Gastroesophageal sphincter (tissue), 3 donors: ENCODE results near the gene TERF2IP.

ENCODE experiments used
- EP300 ChIP-seq: sonication (generic); formaldehyde crosslinking; IDR thresholded peaks from one replicate; pipeline ENCODE4 v1.6.1; 2017; ENCODE audit warnings: antibody characterized with exemption, mild to moderate bottlenecking
- POLR2AphosphoS5 ChIP-seq: sonication (generic); formaldehyde crosslinking; IDR thresholded peaks from one replicate; pipeline ENCODE4 v1.6.1; 2017; ENCODE audit warnings: antibody characterized with exemption
- TF ChIP-seq, protein P1 (sequence below), 4 experiments: fragments of 200-600 bp in 2 of 4; fragments of 450-650 bp in 2 of 4; sonication (generic) in 1 of 4; IDR thresholded peaks; one replicate each; pipeline ENCODE4 v1.5.1; 2017 to 2019; ENCODE audit warnings: antibody characterized with exemption in 4 of 4, mild to moderate bottlenecking in 2 of 4, moderate library complexity in 2 of 4

- TF ChIP-seq EP300, result no peak
- TF ChIP-seq, protein P1, sequence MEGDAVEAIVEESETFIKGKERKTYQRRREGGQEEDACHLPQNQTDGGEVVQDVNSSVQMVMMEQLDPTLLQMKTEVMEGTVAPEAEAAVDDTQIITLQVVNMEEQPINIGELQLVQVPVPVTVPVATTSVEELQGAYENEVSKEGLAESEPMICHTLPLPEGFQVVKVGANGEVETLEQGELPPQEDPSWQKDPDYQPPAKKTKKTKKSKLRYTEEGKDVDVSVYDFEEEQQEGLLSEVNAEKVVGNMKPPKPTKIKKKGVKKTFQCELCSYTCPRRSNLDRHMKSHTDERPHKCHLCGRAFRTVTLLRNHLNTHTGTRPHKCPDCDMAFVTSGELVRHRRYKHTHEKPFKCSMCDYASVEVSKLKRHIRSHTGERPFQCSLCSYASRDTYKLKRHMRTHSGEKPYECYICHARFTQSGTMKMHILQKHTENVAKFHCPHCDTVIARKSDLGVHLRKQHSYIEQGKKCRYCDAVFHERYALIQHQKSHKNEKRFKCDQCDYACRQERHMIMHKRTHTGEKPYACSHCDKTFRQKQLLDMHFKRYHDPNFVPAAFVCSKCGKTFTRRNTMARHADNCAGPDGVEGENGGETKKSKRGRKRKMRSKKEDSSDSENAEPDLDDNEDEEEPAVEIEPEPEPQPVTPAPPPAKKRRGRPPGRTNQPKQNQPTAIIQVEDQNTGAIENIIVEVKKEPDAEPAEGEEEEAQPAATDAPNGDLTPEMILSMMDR (IDR thresholded peaks at IDR 0.05), result no peak
- TF ChIP-seq POLR2AphosphoS5, result no peak
Measured at GRCh38 chr16:75687361-75687760, 39.8 kb downstream of the TERF2IP start.
